ENCODE data around the gene KSR1. TPM values are rescaled to one million over a fixed set of nuclear protein-coding genes. Genes with fewer than 3 reads are reported as not detected.

KSR1 gene
- total RNA-seq, 4 donors from 2014 or later = 10.0 to 15.2 (median 13.9) TPM

DNA sequence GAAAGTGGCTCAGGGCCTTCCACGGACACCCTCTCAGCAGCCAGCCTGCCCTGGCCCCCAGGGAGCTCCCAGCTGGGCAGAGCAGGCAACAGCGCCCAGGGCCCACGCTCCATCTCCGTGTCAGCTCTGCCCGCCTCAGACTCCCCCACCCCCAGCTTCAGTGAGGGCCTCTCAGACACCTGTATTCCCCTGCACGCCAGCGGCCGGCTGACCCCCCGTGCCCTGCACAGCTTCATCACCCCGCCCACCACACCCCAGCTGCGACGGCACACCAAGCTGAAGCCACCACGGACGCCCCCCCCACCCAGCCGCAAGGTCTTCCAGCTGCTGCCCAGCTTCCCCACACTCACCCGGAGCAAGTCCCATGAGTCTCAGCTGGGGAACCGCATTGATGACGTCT lies 126.4 kb downstream of the KSR1 start:
- Histone ChIP-seq H3K36me3 (peaks cover 0 to 40% of the 10 kb centered on the region in 2 donors), H3K4me3 (no peak overlapping the region), H3K9me3 (no peaks in the 10 kb centered on the region), H3K27me3 (no peaks in the 10 kb centered on the region), H3K27ac (no peak overlapping the region), H3K4me1 (peaks cover 0 to 11% (median 0%) of the 10 kb centered on the region in 3 donors)
- no peak for ATAC-seq
- no CpG with 5 or more reads among the region's 18 CpGs for WGBS, 2 donors (ENCODE audit: low coverage in 1 of 2)
- TF ChIP-seq POLR2A (IDR thresholded peaks at IDR 0.05) (no peak), EP300 (IDR thresholded peaks at IDR 0.05) (no peak), POLR2AphosphoS5 (IDR thresholded peaks at IDR 0.05) (no peak)
- TF ChIP-seq, protein P1, sequence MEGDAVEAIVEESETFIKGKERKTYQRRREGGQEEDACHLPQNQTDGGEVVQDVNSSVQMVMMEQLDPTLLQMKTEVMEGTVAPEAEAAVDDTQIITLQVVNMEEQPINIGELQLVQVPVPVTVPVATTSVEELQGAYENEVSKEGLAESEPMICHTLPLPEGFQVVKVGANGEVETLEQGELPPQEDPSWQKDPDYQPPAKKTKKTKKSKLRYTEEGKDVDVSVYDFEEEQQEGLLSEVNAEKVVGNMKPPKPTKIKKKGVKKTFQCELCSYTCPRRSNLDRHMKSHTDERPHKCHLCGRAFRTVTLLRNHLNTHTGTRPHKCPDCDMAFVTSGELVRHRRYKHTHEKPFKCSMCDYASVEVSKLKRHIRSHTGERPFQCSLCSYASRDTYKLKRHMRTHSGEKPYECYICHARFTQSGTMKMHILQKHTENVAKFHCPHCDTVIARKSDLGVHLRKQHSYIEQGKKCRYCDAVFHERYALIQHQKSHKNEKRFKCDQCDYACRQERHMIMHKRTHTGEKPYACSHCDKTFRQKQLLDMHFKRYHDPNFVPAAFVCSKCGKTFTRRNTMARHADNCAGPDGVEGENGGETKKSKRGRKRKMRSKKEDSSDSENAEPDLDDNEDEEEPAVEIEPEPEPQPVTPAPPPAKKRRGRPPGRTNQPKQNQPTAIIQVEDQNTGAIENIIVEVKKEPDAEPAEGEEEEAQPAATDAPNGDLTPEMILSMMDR (IDR thresholded peaks at IDR 0.05) = no peak

DNA sequence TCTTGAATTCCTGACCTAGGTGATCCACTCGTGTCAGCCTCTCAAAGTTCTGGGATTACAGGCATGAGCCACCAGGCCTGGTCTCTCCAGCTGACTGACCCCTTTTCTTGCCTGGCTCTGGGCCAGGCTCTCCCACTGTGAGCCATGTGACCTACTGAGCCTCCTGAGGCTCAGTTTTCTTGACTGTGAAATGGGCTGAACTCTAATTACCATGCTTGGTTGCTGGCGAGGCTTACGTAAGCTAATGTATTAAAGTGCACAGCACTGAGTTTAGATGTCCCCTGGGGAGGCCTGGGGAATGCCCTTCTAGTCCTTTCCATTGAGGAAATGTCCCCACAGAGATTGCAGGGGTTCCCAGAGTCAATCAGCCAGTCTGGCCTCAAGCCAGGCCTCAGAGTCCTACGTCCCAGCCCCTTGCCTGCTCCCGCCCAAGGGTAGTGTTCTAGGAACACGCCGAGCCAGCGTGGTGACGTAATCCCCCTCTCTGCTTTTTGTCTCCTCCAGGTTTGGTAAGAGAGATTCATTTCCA lies 129.0 kb downstream of the KSR1 start:
- no peak for TF ChIP-seq POLR2AphosphoS5 (IDR thresholded peaks at IDR 0.05)
- TF ChIP-seq, protein P1 (IDR thresholded peaks at IDR 0.05) = no peak
- no peak for TF ChIP-seq EP300 (IDR thresholded peaks at IDR 0.05)
- TF ChIP-seq POLR2A (IDR thresholded peaks at IDR 0.05) = no peak
- Histone ChIP-seq H3K4me1 (no peaks in the 10 kb centered on the region), H3K36me3 (peaks cover 0 to 50% of the 10 kb centered on the region in 2 donors), H3K27me3 (no peaks in the 10 kb centered on the region), H3K4me3 (no peak overlapping the region), H3K27ac (no peak overlapping the region), H3K9me3 (no peaks in the 10 kb centered on the region)
- no peak for ATAC-seq
- WGBS, 2 donors (ENCODE audit: low coverage in 1 of 2) = 43% methylated on average over 1 of the region's 9 CpGs; no CpG with 5 or more reads in 1 of the 2 donors

DNA sequence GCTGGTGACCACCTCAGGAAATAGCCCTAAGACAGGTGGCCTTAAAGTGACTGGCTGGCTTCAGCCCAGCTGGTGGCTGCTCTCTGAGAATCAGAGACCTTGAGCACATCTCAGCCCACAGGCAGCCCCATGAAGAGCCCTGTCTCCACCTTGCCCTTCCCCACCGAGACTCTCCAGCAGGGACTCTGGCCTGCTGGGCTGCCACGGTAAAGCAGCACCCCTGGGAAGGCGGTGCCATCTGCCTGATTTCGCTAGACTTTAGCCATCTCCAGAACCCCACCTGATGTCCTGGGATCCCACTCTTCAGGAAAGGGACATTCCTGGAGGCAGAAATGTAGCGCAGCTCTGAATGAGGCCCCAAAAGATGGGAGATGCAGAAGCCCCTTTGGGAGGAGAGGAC lies 129.5 kb downstream of the KSR1 start:
- no peaks in the 10 kb centered on the region for H3K4me1 ChIP-seq
- no peak for ATAC-seq
- WGBS, 2 donors (ENCODE audit: low coverage in 1 of 2) = 87% methylated on average over 3 of the region's 5 CpGs; no CpG with 5 or more reads in 1 of the 2 donors
- TF ChIP-seq, protein P1 (IDR thresholded peaks at IDR 0.05) = no peak
- no peak for TF ChIP-seq EP300 (IDR thresholded peaks at IDR 0.05)
- no peak for TF ChIP-seq POLR2AphosphoS5 (IDR thresholded peaks at IDR 0.05)
- TF ChIP-seq POLR2A (IDR thresholded peaks at IDR 0.05) = no peak
- no peak overlapping the region for H3K27ac ChIP-seq
- peaks cover 0 to 56% of the 10 kb centered on the region in 2 donors for H3K36me3 ChIP-seq
- no peaks in the 10 kb centered on the region for H3K9me3 ChIP-seq
- H3K27me3 ChIP-seq = no peaks in the 10 kb centered on the region
- H3K4me3 ChIP-seq = no peak overlapping the region

DNA sequence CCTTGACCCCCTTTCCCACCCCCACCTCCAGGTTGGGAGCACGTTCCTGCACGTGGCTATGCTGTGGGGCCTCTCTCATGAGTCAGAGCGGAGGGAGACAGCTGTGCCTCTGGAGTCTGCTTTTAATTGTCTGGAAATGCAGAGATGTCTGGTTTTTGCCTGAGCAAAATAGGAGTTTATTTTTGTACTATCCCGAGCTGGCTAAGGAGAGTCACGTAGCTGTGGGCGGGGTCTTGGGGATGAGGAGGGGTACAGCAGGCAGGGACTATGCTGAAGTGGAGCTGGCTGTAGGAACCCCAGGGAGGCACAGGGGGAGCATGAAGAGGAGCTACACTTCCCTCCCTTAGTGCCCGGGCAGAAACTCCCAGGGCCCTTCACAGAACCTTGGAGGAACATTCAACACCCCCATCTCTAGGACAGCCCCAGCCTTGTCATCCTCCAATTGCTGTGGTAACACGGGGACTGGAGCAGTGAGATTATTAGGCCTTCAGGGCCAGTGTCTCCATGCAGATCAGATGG lies 130.0 kb downstream of the KSR1 start:
- Histone ChIP-seq H3K36me3 (peaks cover 0 to 61% of the 10 kb centered on the region in 2 donors), H3K4me1 (no peaks in the 10 kb centered on the region), H3K4me3 (no peak overlapping the region), H3K27me3 (no peaks in the 10 kb centered on the region), H3K9me3 (no peaks in the 10 kb centered on the region), H3K27ac (no peak overlapping the region)
- 86 to 91% methylated on average over 5 of the region's 8 CpGs for WGBS, 2 donors (ENCODE audit: low coverage in 1 of 2)
- TF ChIP-seq EP300 (IDR thresholded peaks at IDR 0.05) (no peak), POLR2AphosphoS5 (IDR thresholded peaks at IDR 0.05) (no peak), POLR2A (IDR thresholded peaks at IDR 0.05) (no peak)
- TF ChIP-seq, protein P1 (IDR thresholded peaks at IDR 0.05) = no peak
- no peak for ATAC-seq

DNA sequence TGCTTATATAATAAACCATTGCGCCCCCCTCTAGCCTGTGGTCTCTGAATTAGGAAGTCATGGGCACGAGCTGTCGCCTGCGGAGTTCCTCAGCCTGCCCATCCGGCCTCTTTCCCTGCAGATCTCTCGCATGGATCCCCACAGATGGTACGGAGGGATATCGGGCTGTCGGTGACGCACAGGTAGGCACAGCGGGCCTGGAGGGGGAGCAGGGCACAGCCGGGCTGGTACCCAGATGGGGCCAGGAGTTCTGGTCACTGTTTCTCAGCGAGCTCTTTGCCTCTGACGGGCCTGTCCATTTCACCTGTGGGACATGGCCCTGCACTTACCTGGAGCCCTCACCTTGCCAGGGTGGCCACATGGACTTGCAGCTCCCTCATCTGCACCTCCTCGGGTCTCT lies 132.1 kb downstream of the KSR1 start:
- H3K36me3 ChIP-seq = peaks cover 0 to 70% of the 10 kb centered on the region in 2 donors

More for the DNA sequence above, 132.1 kb downstream of the KSR1 start:
- TF ChIP-seq EP300 (IDR thresholded peaks at IDR 0.05) (no peak), POLR2AphosphoS5 (IDR thresholded peaks at IDR 0.05) (no peak), POLR2A (IDR thresholded peaks at IDR 0.05) (no peak)
- TF ChIP-seq, protein P1 (IDR thresholded peaks at IDR 0.05) = no peak
- 90 to 100% methylated on average over 2 of the region's 15 CpGs for WGBS, 2 donors (ENCODE audit: low coverage in 1 of 2)
- Histone ChIP-seq H3K4me3 (no peak overlapping the region), H3K27ac (no peak overlapping the region), H3K4me1 (no peaks in the 10 kb centered on the region), H3K27me3 (no peaks in the 10 kb centered on the region), H3K9me3 (no peaks in the 10 kb centered on the region)
- no peak for ATAC-seq
